NCI-H128 (cell line): ENCODE data around the gene STIM1.
"Not testable (repeated sequence)": the region's sequence is repeated elsewhere in the genome, so short reads cannot be mapped to it uniquely, and the experiment has no call there.

Experiments used
- DNase-seq: peaks from one replicate; lab custom pipeline; 2025; ENCODE audit not compliant: unreplicated experiment; lab: John Stamatoyannopoulos, UW

STIM1 gene

DNA sequence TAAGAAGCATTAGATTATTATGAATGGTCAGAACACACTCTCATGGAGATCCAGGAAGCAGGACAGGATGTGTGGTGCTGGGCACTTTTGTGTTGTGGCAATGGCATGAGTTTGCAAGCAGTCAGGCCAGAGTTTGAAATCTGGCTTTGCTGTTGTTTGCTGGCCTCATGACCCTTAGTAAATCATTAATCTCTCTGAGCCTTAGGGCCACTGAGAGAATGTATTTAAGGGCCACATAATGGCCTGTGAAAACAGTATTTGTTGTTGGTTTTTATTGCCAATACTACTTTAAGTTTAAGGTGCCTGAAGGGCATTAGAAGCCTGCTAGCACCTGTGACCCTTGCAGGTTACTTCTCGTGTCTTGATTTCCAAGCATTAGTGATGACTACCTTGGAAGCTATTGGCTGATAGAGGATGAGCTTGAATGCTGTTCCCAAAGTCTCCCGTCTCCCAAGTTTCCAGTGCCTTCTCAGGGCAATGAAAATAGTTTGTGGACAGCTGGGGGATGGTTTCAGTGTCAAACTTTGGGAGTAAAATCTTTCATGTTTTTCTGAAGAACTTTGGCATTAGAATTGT, 24.6 kb downstream of the STIM1 start:
- no peak for DNase-seq

- DNase-seq, result no peak
Measured at GRCh38 chr11:3880724-3881123, 25.3 kb downstream of the STIM1 start.

DNA sequence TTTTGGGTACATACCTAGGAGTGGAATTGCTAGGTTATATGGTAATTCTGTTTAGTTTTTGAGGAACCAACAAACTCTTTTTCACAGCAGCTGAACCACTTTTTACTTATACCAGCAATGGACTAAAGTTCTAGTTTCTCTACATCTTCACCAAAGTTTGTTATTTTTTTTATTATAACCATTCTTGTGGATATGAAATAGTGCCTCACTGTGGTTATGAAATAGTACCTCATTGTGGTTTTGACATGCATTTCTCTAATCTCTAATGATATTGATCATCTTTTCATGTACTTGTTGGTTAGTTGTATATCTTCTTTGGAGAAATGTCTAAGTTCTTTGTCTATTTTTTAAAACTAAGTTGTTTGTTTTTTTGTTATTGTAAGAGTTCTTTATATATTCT, 27.2 kb downstream of the STIM1 start:
- DNase-seq, result no peak

DNA sequence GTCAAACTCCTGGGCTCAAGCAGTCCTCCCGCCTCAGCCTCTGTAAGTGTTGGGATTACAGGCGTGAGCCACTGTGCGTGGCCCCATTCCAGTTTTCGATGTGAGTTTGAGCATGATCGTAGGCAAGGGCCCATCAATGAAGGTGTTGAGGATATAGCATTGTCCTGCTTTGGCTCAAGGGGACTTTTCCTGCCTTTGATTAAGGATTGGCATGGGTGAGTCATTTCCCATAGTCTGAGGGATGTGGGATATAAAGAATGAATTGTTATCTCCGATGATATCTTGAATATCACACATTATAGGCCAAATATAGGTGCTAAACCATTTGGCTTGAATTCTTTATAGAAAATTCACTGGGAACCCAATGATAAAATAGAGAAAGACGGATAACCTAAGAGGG, 30.4 kb downstream of the STIM1 start:
- DNase-seq, result no peak

DNA sequence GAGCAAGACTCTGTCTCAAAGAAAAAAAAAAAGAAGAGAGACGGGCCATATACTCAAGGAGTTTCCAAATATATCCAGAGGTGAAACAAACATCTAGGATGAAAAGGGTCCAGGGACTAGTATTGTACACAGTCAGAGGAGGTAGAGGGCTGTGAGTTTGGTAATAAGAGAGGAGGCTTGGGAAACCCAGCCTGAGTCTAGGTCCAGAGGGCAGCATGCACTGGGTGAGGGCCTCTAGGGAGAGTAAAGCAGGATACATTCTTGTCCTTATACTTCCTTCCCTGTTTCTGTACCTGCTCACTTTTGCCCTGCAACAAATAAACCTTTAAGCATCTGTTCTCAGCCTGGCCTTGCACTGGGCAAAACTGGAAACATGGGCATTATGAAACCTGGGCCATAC, 31.5 kb downstream of the STIM1 start:
- DNase-seq, result no peak

GRCh38 chr11:3888876-3889275, 33.4 kb downstream of the STIM1 start:
- no peak for DNase-seq

GRCh38 chr11:3890014-3890413, 34.5 kb downstream of the STIM1 start:
- DNase-seq, result no peak

- DNase-seq, result no peak
Measured at GRCh38 chr11:3890806-3891205, 35.3 kb downstream of the STIM1 start.

- no peak for DNase-seq
Measured at GRCh38 chr11:3891751-3892150, 36.3 kb downstream of the STIM1 start.

GRCh38 chr11:3892156-3892555, 36.7 kb downstream of the STIM1 start:
- DNase-seq, result no peak

- DNase-seq, result no peak
Measured at GRCh38 chr11:3893311-3893710, 37.8 kb downstream of the STIM1 start.

DNA sequence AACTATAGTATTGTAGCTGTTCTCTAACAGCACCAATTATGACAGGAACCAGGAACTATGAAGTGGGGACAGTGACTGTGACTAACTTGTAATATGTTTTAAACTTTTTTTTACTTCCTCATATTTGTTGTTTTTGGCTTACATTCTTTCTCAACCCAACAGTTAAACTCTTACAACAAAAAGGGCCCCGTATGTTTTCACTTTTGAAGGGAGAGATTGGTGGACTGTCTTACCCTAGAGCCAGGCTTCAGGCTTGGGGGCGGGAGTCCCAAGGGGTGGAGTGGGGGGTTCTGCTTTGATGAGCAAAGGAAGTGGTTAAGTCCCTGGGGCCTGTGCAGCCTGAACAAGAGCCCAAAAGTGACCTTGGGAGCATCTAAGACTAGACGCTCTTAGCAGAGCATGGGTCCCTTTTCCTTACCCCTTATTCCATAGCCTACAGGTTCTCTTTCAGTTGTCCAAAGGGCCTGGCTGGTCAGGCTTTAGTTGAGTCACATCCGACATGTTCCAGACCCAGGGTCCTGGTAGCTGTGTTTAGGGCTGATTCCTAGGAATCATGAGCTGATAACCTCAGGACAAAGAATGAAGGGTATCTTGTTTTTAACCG, 38.8 kb downstream of the STIM1 start:
- DNase-seq, result no peak

DNA sequence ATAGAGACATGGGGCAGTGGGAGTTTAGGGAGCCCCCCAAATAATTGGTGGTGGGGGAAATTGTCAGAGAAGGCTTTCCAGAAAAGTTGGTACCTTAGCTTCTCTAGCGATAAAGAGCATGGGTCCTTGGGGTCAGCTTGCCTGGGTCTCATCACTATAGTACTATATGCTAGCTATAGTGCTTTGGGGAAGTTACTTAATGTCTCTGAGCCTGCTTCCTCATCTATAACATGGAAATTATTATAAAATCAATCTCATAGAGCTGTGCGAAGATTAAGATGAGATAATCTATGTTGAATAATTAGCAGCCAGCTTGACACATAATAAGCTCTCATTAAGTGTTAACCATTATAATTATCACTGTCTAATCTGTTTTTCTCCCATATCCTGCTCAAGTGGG, 41.2 kb downstream of the STIM1 start:
- no peak for DNase-seq

GRCh38 chr11:3900230-3900629, 44.8 kb downstream of the STIM1 start:
- DNase-seq, result not testable (repeated sequence)

DNA sequence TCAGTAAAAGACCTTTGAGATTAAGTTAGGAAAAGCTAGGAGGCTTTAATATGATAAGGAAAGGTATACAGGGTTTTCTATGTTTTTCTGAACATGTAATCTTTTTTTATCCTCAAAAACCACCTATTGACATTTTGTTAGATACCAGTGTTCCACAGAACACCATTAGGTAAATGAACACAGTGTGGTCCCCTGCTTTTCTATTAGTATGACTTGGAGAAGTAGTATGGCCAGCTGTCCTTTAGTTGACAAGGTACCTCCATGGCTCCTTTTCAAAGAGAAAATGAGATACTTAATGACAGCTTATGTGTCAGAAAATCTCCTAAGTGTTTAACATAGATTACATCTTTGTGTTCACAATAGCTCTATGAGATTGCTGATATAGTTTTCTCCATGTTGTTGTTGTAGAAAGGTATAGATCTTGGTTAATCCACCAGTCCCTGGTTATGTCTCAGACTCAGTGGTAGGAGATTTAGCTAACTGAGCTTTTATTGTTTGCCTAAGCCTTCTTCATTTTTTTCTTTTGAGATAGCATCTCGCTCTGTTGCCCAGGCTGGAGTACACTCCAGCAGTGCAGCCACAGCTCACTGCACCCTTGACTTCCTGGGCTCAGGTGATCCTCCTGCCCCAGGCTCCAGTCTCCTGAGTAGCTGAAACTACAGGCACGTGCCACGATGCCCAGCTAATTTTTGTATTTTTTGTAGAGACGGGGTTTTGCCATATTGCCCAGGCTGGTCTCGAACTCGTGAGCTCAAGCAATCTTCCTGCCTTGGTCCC, 46.0 kb downstream of the STIM1 start:
- DNase-seq, result no peak

GRCh38 chr11:3902441-3902840, 47.0 kb downstream of the STIM1 start:
- no peak for DNase-seq

DNA sequence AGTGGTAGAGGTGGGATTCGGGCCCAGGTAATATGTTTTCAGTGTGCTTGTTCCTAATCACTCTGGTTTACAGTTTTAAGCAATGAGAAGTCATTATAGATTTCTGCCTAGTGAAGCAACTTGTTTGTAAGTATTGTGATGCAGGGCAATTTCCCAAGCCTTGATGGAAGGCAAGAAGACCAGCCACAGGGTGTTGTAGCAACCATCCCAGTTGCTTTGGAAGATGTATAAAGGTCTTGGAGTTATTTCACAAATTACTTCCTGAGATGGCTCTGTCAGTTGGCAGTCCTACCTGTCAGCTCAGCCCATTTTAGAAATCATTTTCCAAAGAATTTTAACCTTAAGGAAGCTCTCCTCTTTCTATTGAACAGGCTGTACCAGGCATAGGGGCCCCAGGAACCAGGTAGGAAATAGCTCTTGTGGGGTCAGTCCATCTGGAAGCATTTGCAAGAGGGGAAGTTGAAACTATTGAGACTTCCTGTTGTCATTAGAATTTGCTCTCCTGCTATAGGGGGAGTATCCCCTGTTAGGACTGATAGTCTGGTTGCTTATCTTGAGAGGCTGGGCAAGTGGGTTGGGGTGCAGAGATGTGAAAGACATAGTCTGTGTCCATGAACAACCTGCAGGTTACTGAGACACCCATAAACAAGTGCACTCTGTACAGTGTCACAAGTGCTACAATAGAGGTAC, 47.9 kb downstream of the STIM1 start:
- no peak for DNase-seq

DNA sequence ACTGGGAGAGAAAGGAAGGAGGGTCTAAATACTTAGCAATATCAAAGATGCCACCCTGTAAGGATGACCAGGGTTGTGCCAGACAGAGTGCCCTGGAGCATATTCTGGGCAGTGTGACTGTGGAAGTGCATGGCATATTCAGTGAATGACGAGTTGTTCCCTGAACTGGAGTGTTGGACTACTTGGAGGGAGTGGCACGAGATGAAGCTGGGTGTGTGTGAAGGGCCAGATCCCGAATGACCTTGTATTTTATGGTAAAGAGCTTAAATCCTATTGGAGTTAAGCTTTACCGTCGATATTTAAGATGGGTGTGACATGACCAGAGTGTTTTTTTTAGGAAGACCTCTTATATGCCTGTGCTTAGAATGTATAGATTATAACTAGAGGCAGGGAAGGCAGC, 48.8 kb downstream of the STIM1 start:
- DNase-seq, result no peak

GRCh38 chr11:3905080-3905953, 49.9 kb downstream of the STIM1 start:
- no peak for DNase-seq

DNA sequence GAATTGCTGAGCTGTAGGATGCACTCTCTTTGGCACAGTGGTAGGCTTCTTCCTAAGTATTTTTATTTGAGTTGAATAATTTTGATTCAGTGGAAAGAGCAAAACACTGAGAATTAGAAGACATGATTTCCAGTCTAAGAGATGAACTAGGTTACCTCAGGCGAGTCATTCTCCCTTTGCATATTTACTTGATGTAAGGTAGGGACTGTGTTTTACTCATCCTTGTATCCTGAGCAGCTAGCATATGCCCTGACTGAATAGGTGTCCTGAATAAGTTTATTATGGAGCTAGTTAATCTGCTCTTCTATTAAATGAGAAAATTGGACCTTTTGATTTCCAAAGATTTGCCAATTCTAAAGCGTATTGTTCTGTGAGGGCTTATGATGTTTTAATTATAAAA, 50.7 kb downstream of the STIM1 start:
- no peak for DNase-seq

DNA sequence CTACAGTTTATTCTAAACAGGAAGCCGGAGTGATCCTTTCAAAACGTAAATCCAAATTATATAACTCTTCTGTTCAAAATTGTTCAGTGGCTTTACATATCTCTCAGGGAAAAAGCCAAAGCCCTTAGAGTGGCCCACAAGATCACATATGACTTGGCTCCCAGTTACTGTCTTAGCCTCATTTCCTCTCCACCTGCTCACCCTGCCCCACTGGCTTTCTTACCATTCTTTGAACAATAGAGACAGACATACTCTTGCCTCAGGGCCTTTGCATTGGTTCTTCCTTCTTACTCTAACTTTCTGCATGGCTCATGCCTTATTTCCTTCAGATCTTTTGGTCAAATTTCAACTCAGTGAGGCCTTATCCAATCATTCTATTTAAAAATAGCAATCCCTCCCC, 52.1 kb downstream of the STIM1 start:
- no peak for DNase-seq
